ENCODE results near the gene ZNF496. TPM values are rescaled to one million over a fixed set of nuclear protein-coding genes. Genes with fewer than 3 reads are reported as not detected.

The ZNF496 gene
- total RNA-seq, 1 experiment from 2014 or later = 66.5 TPM

DNA sequence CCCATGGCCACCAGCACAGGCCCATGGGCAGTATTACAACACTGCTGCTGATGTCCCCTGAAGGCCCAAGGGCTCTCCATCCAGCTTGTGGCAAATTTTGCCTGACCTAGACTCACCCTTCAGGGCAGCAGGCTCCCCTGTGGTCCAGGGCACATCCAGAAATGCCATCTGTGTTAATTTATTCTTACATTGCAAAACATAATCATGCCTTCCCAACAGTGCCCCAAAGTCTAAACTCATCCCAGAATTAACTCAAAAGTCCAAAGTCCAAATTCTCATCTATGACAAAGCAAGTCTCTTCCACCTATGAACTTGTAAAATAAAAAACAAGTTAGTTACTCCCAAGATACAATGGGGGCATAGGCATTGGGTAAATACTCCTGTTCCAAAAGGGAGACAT, 62.5 kb downstream of the ZNF496 start:
- H2BK12ac ChIP-seq (ENCODE audit: insufficient read length, low read depth, low read length) = no peak overlapping the region
- no peak overlapping the region for H3K56ac ChIP-seq (ENCODE audit: insufficient read length, low read depth, low read length)
- H3K9me3 ChIP-seq (ENCODE audit: control insufficient read depth, low read depth, low read length) = peaks cover 7% of the 10 kb centered on the region
- H3K4me3 Mint-ChIP-seq = no peak overlapping the region
- no peak overlapping the region for H3K9ac ChIP-seq (ENCODE audit: extremely low read depth, insufficient read length, low read length)
- H2BK5ac ChIP-seq (ENCODE audit: insufficient read length, low read length) = no peak overlapping the region
- H4K91ac ChIP-seq (ENCODE audit: insufficient read length, low read depth, low read length) = no peak overlapping the region
- no peak overlapping the region for H3T11ph ChIP-seq (ENCODE audit: low read length)
- H3K27me3 ChIP-seq (ENCODE audit: insufficient read depth, low read length) = no peaks in the 10 kb centered on the region
- no peak overlapping the region for H4K8ac ChIP-seq (replicated peaks; ENCODE audit: insufficient read length, low read depth, low read length)
- H3K79me2 ChIP-seq (ENCODE audit: insufficient read depth, low read length) = no peaks in the 10 kb centered on the region
- H3K14ac ChIP-seq (ENCODE audit: insufficient read depth, low read length) = no peak overlapping the region
- H2BK20ac ChIP-seq (ENCODE audit: low read depth, low read length, poor library complexity, severe bottlenecking) = no peak overlapping the region
- H3K4me2 ChIP-seq (ENCODE audit: insufficient read depth, insufficient read length, low read length) = no peak overlapping the region
- no peak overlapping the region for H4K5ac ChIP-seq (ENCODE audit: insufficient read length, low read depth, low read length)
- H2AFZ ChIP-seq (ENCODE audit: low read length) = no peak overlapping the region
- no peak overlapping the region for H3K27ac ChIP-seq (ENCODE audit: insufficient read length, low read depth, low read length)
- no peak overlapping the region for H3K23ac ChIP-seq (ENCODE audit: insufficient read length, low read depth, low read length)
- H3K4ac ChIP-seq (ENCODE audit: low read depth, low read length) = no peak overlapping the region
- peaks cover 25% of the 10 kb centered on the region in 2 experiments for H3K9me3 Mint-ChIP-seq
- H3K79me1 ChIP-seq (ENCODE audit: insufficient read depth, low read depth, low read length, poor library complexity, severe bottlenecking) = no peaks in the 10 kb centered on the region
- TF ChIP-seq, protein P1, sequence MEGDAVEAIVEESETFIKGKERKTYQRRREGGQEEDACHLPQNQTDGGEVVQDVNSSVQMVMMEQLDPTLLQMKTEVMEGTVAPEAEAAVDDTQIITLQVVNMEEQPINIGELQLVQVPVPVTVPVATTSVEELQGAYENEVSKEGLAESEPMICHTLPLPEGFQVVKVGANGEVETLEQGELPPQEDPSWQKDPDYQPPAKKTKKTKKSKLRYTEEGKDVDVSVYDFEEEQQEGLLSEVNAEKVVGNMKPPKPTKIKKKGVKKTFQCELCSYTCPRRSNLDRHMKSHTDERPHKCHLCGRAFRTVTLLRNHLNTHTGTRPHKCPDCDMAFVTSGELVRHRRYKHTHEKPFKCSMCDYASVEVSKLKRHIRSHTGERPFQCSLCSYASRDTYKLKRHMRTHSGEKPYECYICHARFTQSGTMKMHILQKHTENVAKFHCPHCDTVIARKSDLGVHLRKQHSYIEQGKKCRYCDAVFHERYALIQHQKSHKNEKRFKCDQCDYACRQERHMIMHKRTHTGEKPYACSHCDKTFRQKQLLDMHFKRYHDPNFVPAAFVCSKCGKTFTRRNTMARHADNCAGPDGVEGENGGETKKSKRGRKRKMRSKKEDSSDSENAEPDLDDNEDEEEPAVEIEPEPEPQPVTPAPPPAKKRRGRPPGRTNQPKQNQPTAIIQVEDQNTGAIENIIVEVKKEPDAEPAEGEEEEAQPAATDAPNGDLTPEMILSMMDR (conservative IDR thresholded peaks at IDR 0.05) = no peak
- H3K27me3 Mint-ChIP-seq (ENCODE audit: low read depth) = peaks cover 2% of the 10 kb centered on the region
- H2AK5ac ChIP-seq (ENCODE audit: insufficient read length, low read length) = no peak overlapping the region
- H3K4me1 Mint-ChIP-seq = peaks cover 4% of the 10 kb centered on the region in 2 experiments; a peak in 2 of 4 replicates
- no peak overlapping the region for H3K18ac ChIP-seq (ENCODE audit: insufficient read length, low read depth, low read length)
- H4K20me1 ChIP-seq (ENCODE audit: control insufficient read depth, insufficient read depth, insufficient read length) = no peaks in the 10 kb centered on the region
- H2BK15ac ChIP-seq (ENCODE audit: low read depth, low read length) = no peak overlapping the region
- no peak overlapping the region for H3K27ac Mint-ChIP-seq
- no peaks in the 10 kb centered on the region for H3K23me2 ChIP-seq (ENCODE audit: insufficient read length, low read depth, low read length, poor library complexity, severe bottlenecking)
- H2BK120ac ChIP-seq (ENCODE audit: low read depth, low read length, poor library complexity, severe bottlenecking) = no peak overlapping the region
- no peak for DNase-seq
- peaks cover 8 to 16% (median 11%) of the 10 kb centered on the region in 3 experiments for H3K36me3 Mint-ChIP-seq (ENCODE audit: insufficient read depth in 1 of 3, low read depth in 3 of 3)
- no peaks in the 10 kb centered on the region; the same call in 1 of the 2 replicates for H3K4me1 ChIP-seq (ENCODE audit: insufficient read depth, low read length)

Data from H9 (cell line).